Sigmoid colon (tissue), 7 donors: ENCODE measurements around the gene SLC49A4. TPM values are rescaled to one million over a fixed set of nuclear protein-coding genes. Genes with fewer than 3 reads are reported as not detected.

Source experiments
- DNase-seq: peaks from one replicate; pipeline ENCODE4 v3.0.0-alpha.2; 2019
- H3K27ac ChIP-seq, 4 donors: fragments of 200-600 bp; sonication (generic); one replicate each; pipeline ENCODE4 v1.5.1; 2016 to 2019; ENCODE audit warnings: mild to moderate bottlenecking in 1 of 4
- H3K27me3 ChIP-seq, 3 donors: fragments of 200-600 bp; sonication (generic); one replicate each; pipeline ENCODE4 v1.5.1; 2019; ENCODE audit warnings: mild to moderate bottlenecking in 1 of 3
- H3K36me3 ChIP-seq, 4 donors: fragments of 200-600 bp; sonication (generic); one replicate each; pipeline ENCODE4 v1.5.1; 2016 to 2019
- H3K4me1 ChIP-seq, 4 donors: fragments of 200-600 bp; sonication (generic); one replicate each; pipeline ENCODE4 v1.5.1; 2017 to 2019
- H3K4me3 ChIP-seq, 4 donors: fragments of 200-600 bp; sonication (generic); one replicate each; pipeline ENCODE4 v1.5.1; 2017 to 2019; ENCODE audit warnings: mild to moderate bottlenecking in 2 of 4, moderate library complexity in 1 of 4
- H3K9me3 ChIP-seq, 4 donors: fragments of 200-600 bp in 3 of 4; sonication (generic) in 3 of 4; one replicate each; pipeline versions ENCODE4 v1.5.1 to v1.6.1; 2013 to 2019
- EP300 ChIP-seq, 4 donors: sonication (generic); formaldehyde crosslinking; IDR thresholded peaks; one replicate each; pipeline ENCODE4 v1.6.1; 2017; ENCODE audit warnings: antibody characterized with exemption in 4 of 4
- POLR2A ChIP-seq, 2 donors: fragments of 450-650 bp; IDR thresholded peaks; one replicate each; pipeline ENCODE4 v1.6.1; 2016; ENCODE audit warnings: antibody characterized with exemption in 2 of 2, mild to moderate bottlenecking in 2 of 2, moderate library complexity in 2 of 2
- POLR2AphosphoS5 ChIP-seq, 4 donors: sonication (generic); formaldehyde crosslinking; IDR thresholded peaks; one replicate each; pipeline ENCODE4 v1.6.1; 2017; ENCODE audit warnings: antibody characterized with exemption in 4 of 4
- WGBS, 2 donors: extraction: QIAGEN DNeasy Blood & Tissue Kit; methylation state at CpG; one replicate each; pipeline ENCODE4 v1.1.7; 2013; 5-methylcytosine and 5-hydroxymethylcytosine counted together
- intact Hi-C: fragments of 100-400 bp; cut with DNase I; formaldehyde crosslinking; loops from one replicate; pipeline ENCODE4 v1.15.1; 2023
- polyA plus RNA-seq, 3 donors: library from polyadenylated mRNA; stranded (reverse); fragments of 200-250 nt; gene quantifications; one replicate each; pipeline ENCODE4 v1.2.3, GENCODE V29; 2013
- total RNA-seq, 4 donors: library from RNA; depleted of rRNA; stranded (reverse); fragments of >200 nt; gene quantifications; one replicate each; pipeline ENCODE4 v1.1.0, GENCODE V29; 2016
- TF ChIP-seq, protein P1 (sequence below), 4 experiments: fragments of 450-650 bp in 3 of 4; fragments of 200-600 bp in 1 of 4; IDR thresholded peaks; one replicate each; pipeline ENCODE4 v1.5.1; 2016 to 2019; ENCODE audit warnings: antibody characterized with exemption in 4 of 4, mild to moderate bottlenecking in 3 of 4, moderate library complexity in 2 of 4
- donor health status: healthy with polysubstance abuse.
- donor health status: Bipolar disorder and iron deficiency.
- donor health status: healthy.

The SLC49A4 gene
- total and polyA plus RNA-seq, 7 donors, result 3.0 to 20.6 (median 15.0) TPM

DNA sequence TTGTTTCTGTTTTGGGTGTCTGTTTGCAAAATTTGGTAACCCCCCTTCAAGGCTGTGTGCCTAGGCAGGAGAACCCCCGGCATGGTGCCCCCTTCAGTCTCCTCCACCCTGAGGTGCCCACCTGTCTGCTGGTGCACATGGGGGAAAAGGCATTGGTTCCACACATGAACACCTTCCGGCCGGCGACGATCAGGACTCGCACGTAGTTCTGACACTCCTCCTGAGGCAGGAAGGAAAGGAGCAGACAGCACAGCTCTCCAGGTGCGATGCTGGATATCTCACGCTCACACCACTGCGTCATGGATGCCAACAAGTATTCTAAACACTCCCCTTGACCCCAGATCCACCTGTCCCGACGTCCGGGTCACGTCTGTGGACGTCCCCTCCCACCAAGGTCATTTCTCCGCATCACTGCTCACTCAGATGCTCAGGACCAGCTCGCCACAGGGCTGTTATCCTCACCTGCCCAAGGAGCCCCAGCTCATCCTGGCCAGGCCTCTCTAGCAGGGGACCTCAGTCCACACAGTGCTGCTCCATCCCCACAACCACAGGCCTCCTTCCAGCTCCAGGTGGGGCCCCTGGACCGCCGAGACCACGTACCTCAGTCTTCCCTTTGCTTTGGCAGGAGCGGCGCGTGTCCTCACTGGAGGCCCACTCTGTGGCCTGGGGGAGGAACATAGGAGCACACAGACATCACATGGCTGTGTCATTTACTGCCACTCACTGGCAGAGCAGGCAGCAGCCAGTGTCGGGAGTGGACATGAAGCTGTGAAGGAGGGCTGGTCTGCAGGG is 133.7 kb downstream of the SLC49A4 start:
- 80 to 85% methylated on average over 24 of the region's 24 CpGs for WGBS, 2 donors
- H3K36me3 ChIP-seq, result no peaks in the 10 kb centered on the region
- H3K4me1 ChIP-seq, result no peaks in the 10 kb centered on the region
- H3K27me3 ChIP-seq, result peaks cover 0 to 4% (median 0%) of the 10 kb centered on the region in 3 donors
- no peaks in the 10 kb centered on the region for H3K9me3 ChIP-seq
- peak; percentile 56 for DNase-seq
- TF ChIP-seq, protein P1, sequence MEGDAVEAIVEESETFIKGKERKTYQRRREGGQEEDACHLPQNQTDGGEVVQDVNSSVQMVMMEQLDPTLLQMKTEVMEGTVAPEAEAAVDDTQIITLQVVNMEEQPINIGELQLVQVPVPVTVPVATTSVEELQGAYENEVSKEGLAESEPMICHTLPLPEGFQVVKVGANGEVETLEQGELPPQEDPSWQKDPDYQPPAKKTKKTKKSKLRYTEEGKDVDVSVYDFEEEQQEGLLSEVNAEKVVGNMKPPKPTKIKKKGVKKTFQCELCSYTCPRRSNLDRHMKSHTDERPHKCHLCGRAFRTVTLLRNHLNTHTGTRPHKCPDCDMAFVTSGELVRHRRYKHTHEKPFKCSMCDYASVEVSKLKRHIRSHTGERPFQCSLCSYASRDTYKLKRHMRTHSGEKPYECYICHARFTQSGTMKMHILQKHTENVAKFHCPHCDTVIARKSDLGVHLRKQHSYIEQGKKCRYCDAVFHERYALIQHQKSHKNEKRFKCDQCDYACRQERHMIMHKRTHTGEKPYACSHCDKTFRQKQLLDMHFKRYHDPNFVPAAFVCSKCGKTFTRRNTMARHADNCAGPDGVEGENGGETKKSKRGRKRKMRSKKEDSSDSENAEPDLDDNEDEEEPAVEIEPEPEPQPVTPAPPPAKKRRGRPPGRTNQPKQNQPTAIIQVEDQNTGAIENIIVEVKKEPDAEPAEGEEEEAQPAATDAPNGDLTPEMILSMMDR (IDR thresholded peaks at IDR 0.05), result no peak
- no peak for TF ChIP-seq EP300 (IDR thresholded peaks at IDR 0.05)
- no peak for TF ChIP-seq POLR2A (IDR thresholded peaks at IDR 0.05)
- TF ChIP-seq POLR2AphosphoS5 (IDR thresholded peaks at IDR 0.05), result no peak
- no peak overlapping the region for H3K27ac ChIP-seq
- intact Hi-C loops, result no loop called here
- no peak overlapping the region for H3K4me3 ChIP-seq

DNA sequence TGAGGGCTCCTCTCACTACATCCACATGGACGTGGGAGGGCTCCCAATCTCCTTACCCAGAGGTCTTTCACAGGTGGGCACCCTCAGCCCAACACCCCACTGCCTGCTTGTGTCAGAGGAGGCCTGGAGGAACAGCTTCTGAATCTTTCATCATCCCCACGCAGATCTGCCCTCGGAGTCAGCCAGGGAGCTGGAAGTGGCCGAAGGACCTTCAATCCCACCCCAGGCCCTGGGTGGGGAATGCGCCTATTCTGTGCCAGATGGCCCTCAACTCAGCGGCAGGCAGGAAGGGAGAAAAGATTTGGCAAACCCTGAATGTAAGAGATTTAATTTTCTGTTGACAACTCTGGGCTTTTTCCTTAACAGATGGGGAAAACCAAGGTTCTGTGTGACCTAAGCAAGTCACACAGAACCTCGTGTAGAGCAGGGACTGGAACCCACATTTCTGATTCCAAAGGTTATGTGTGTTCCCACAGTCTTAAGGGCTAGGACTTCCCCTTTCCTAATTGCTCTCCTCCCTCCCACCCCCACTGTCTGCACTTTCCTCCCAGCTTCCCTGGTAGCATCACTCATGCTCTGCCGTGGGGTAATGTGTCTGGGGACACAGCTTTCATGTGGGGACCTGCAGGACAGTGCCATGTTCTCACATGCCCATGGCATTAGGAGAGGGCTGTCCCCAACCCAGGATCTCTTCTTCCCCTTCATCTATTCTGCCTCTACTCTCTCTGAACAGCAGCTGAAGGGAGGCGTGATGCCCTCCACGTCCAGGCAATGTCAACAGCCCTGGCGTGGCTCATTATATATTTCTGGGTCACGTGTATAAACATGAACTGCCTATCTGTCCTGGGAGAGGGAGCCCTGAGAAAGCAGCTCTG is 134.6 kb downstream of the SLC49A4 start:
- no peaks in the 10 kb centered on the region for H3K4me1 ChIP-seq
- WGBS, 2 donors, result 47 to 67% methylated on average over 12 of the region's 12 CpGs
- TF ChIP-seq, protein P1 (IDR thresholded peaks at IDR 0.05), result no peak
- TF ChIP-seq POLR2AphosphoS5 (IDR thresholded peaks at IDR 0.05) (no peak), POLR2A (IDR thresholded peaks at IDR 0.05) (no peak), EP300 (IDR thresholded peaks at IDR 0.05) (no peak)
- peak; percentile 40 for DNase-seq
- no peak overlapping the region for H3K4me3 ChIP-seq
- no peaks in the 10 kb centered on the region for H3K27me3 ChIP-seq
- no peak overlapping the region for H3K27ac ChIP-seq
- no peaks in the 10 kb centered on the region for H3K36me3 ChIP-seq
- intact Hi-C loops, result no loop called here
- H3K9me3 ChIP-seq, result no peaks in the 10 kb centered on the region

DNA sequence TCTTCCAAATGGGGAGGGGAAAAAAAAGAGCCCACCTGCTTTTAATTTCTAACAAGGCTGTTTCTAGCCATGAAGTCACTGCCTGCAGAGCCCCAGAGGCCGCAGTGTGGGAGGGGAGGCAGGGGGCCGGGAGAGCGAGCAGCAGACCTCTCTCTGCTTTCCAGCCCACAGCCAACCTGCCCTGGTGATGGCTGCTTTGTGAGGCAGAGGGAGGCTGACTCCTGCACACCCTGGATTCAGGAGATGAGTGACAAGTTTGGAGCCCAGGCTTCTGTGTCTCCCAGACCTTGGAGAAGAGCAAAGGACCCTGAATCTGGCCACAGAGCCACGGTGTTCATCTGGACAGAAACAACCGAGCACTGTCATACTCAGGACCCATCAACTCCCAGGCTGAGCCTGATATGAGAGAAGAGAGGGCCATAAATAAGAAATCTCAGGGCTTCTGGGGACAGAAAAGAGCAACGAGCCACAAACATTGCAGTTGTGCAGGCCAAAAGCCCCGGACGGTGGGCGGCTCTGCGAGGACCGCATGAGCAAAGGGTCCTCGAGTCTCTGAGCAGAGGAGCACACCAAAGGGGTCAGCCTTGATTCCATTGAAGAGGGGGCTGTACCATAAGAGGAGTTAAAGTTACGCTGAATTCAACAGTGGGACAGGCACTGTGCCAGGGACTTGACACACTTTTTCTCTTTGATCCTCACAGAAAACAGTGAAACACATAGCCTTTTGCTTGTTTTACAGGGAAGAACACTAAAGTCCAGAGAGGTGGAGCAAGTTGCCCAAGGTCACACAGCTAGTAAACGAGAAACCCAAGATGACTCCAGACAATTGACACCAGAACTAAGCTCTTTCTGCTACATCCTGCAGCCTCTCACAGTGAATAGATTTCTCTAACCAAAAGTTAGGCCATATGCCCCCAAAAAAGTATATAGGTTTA is 135.5 kb downstream of the SLC49A4 start:
- Histone ChIP-seq H3K36me3 (no peaks in the 10 kb centered on the region), H3K4me3 (no peak overlapping the region), H3K9me3 (no peaks in the 10 kb centered on the region), H3K27ac (no peak overlapping the region), H3K4me1 (no peaks in the 10 kb centered on the region), H3K27me3 (no peaks in the 10 kb centered on the region)
- DNase-seq, result peak; percentile 44
- intact Hi-C loops, result no loop called here
- TF ChIP-seq, protein P1 (IDR thresholded peaks at IDR 0.05), result no peak
- no peak for TF ChIP-seq EP300 (IDR thresholded peaks at IDR 0.05)
- TF ChIP-seq POLR2AphosphoS5 (IDR thresholded peaks at IDR 0.05), result no peak
- no peak for TF ChIP-seq POLR2A (IDR thresholded peaks at IDR 0.05)
- 78 to 82% methylated on average over 14 of the region's 14 CpGs for WGBS, 2 donors

Other genes starting within 250 kb of the SLC49A4 start
- gene PARP9, start 230.8 kb upstream of the SLC49A4 start, total RNA-seq, result 10 to 100 TPM; 24.5 to 43.0 (median 35.3) TPM
- gene PARP9, start 230.8 kb upstream of the SLC49A4 start, polyA plus RNA-seq, result 10 to 100 TPM; 20.4 to 48.4 (median 26.8) TPM
- 10 to 100 TPM; 18.9 to 32.6 (median 25.0) TPM for gene DTX3L, start 230.7 kb upstream of the SLC49A4 start, total RNA-seq
- 10 to 100 TPM in 2 of 3 donors, 1 to 10 TPM in 1; 9.6 to 33.2 (median 20.8) TPM for gene DTX3L, start 230.7 kb upstream of the SLC49A4 start, polyA plus RNA-seq
- gene PARP15, start 217.4 kb upstream of the SLC49A4 start, total RNA-seq, result 1 to 10 TPM; 1.1 to 3.9 (median 2.9) TPM
- 10 to 100 TPM in 1 of 3 donors, 1 to 10 TPM in 1, not detected in 1; 1.2 to 16.8 TPM for gene PARP15, start 217.4 kb upstream of the SLC49A4 start, polyA plus RNA-seq
- 10 to 100 TPM; 41.7 to 90.3 (median 53.4) TPM for gene PARP14, start 114.2 kb upstream of the SLC49A4 start, total RNA-seq
- 10 to 100 TPM in 2 of 3 donors, 1 to 10 TPM in 1; 4.8 to 28.4 (median 10.2) TPM for gene PARP14, start 114.2 kb upstream of the SLC49A4 start, polyA plus RNA-seq
- gene HSPBAP1, start 1.2 kb upstream of the SLC49A4 start, total RNA-seq, result 10 to 100 TPM; 11.1 to 13.8 (median 12.6) TPM
- 1 to 10 TPM; 3.0 to 6.4 (median 3.0) TPM for gene HSPBAP1, start 1.2 kb upstream of the SLC49A4 start, polyA plus RNA-seq
- under 1 TPM in 3 of 4 donors, not detected in 1; 0.36 to 0.68 (median 0.55) TPM for gene SEMA5B, start 232.7 kb downstream of the SLC49A4 start, total RNA-seq
- under 1 TPM in 2 of 3 donors, not detected in 1; 0.52 to 0.69 TPM for gene SEMA5B, start 232.7 kb downstream of the SLC49A4 start, polyA plus RNA-seq